ENCODE measurements around the gene SLC30A1. TPM values are rescaled to one million over a fixed set of nuclear protein-coding genes. Genes with fewer than 3 reads are reported as not detected.
"Not testable (repeated sequence)": the region's sequence is repeated elsewhere in the genome, so short reads cannot be mapped to it uniquely, and the experiment has no call there.

Gene SLC30A1
- polyA plus RNA-seq, 1 of the 3 experiments (the other 2 are of a cell fraction), result 6.9 TPM

DNA sequence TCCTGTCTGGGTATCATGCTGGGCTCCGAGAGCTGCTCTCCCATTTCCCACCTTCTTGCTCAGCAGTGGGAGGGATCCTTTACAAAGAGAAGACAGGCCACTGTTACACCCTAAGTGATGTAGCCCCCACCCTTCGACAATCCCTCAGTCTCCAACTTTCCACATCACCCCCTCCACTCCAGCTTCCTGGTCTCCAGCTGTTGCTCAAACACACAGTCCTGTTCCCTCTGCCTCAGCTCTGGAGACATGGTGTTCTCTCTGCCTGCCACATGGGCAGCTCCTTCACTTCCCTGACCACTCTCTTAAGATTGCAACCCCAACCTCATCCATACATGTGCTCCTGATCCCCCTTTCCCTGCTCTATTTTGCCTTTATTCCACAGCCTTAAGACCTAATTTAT lies 37.7 kb downstream of the SLC30A1 start:
- Histone ChIP-seq H3K9me2 (no peaks in the 10 kb centered on the region), H3K4me1 (ENCODE audit: control insufficient read depth in 1 of 2, insufficient read depth in 2 of 2, low read depth in 1 of 2, low read length in 1 of 2) (no peaks in the 10 kb centered on the region), H3K36me3 (replicated peaks in 1 of 2; ENCODE audit: control insufficient read depth in 1 of 2, insufficient read depth in 2 of 2, low read length in 1 of 2) (no peaks in the 10 kb centered on the region), H3K9me3 (no peaks in the 10 kb centered on the region), H3F3A (replicated peaks; ENCODE audit: insufficient read depth) (no peaks in the 10 kb centered on the region), H3K27ac (ENCODE audit: low read depth in 2 of 2, low read length in 1 of 2) (no peak overlapping the region), H3K4me2 (no peak overlapping the region), H3K9ac (no peak overlapping the region), H3K79me2 (ENCODE audit: insufficient read depth) (no peaks in the 10 kb centered on the region), H2AFZ (ENCODE audit: low read depth) (no peak overlapping the region), H4K20me1 (ENCODE audit: insufficient read depth) (no peaks in the 10 kb centered on the region), H3K27me3 (ENCODE audit: insufficient read depth) (no peaks in the 10 kb centered on the region), H3K4me3 (ENCODE audit: low read depth in 2 of 2, low read length in 1 of 2) (no peak overlapping the region)
- POLR2A ChIA-PET, result no interaction called here
- TF ChIP-seq NFIC (IDR thresholded peaks at IDR 0.05; ENCODE audit: borderline replicate concordance) (no peak), MXI1 (IDR thresholded peaks at IDR 0.05; ENCODE audit: low read depth, low read length) (no peak), ELF1 (IDR thresholded peaks at IDR 0.05) (no peak), JUND (IDR thresholded peaks at IDR 0.05) (no peak), RXRA (IDR thresholded peaks at IDR 0.05; ENCODE audit: borderline replicate concordance, low read depth) (no peak), EZH2phosphoT487 (IDR thresholded peaks at IDR 0.05; ENCODE audit: borderline replicate concordance, low read depth) (no peak), YY1 (IDR thresholded peaks at IDR 0.05; ENCODE audit: low read depth) (no peak), TCF12 (IDR thresholded peaks at IDR 0.05) (no peak)
- TF ChIP-seq, protein P1, sequence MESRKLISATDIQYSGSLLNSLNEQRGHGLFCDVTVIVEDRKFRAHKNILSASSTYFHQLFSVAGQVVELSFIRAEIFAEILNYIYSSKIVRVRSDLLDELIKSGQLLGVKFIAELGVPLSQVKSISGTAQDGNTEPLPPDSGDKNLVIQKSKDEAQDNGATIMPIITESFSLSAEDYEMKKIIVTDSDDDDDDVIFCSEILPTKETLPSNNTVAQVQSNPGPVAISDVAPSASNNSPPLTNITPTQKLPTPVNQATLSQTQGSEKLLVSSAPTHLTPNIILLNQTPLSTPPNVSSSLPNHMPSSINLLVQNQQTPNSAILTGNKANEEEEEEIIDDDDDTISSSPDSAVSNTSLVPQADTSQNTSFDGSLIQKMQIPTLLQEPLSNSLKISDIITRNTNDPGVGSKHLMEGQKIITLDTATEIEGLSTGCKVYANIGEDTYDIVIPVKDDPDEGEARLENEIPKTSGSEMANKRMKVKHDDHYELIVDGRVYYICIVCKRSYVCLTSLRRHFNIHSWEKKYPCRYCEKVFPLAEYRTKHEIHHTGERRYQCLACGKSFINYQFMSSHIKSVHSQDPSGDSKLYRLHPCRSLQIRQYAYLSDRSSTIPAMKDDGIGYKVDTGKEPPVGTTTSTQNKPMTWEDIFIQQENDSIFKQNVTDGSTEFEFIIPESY (IDR thresholded peaks at IDR 0.05; ENCODE audit: borderline replicate concordance, low read depth), result no peak
- TF ChIP-seq, protein P2, sequence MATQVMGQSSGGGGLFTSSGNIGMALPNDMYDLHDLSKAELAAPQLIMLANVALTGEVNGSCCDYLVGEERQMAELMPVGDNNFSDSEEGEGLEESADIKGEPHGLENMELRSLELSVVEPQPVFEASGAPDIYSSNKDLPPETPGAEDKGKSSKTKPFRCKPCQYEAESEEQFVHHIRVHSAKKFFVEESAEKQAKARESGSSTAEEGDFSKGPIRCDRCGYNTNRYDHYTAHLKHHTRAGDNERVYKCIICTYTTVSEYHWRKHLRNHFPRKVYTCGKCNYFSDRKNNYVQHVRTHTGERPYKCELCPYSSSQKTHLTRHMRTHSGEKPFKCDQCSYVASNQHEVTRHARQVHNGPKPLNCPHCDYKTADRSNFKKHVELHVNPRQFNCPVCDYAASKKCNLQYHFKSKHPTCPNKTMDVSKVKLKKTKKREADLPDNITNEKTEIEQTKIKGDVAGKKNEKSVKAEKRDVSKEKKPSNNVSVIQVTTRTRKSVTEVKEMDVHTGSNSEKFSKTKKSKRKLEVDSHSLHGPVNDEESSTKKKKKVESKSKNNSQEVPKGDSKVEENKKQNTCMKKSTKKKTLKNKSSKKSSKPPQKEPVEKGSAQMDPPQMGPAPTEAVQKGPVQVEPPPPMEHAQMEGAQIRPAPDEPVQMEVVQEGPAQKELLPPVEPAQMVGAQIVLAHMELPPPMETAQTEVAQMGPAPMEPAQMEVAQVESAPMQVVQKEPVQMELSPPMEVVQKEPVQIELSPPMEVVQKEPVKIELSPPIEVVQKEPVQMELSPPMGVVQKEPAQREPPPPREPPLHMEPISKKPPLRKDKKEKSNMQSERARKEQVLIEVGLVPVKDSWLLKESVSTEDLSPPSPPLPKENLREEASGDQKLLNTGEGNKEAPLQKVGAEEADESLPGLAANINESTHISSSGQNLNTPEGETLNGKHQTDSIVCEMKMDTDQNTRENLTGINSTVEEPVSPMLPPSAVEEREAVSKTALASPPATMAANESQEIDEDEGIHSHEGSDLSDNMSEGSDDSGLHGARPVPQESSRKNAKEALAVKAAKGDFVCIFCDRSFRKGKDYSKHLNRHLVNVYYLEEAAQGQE (IDR thresholded peaks at IDR 0.05; ENCODE audit: low read depth, low read length), result no peak
- WGBS (ENCODE audit: low lambda C conversion rate), result 45% methylated on average over 1 of the region's 2 CpGs
- CTCF ChIA-PET, result interaction anchor here (0.9 to 1.8 kb wide), 4 partner anchors 9 to 113 kb away, joined by 3 to 5 read pairs (median 3); no protein-coding TSS in a partner anchor
- no peak for DNase-seq

DNA sequence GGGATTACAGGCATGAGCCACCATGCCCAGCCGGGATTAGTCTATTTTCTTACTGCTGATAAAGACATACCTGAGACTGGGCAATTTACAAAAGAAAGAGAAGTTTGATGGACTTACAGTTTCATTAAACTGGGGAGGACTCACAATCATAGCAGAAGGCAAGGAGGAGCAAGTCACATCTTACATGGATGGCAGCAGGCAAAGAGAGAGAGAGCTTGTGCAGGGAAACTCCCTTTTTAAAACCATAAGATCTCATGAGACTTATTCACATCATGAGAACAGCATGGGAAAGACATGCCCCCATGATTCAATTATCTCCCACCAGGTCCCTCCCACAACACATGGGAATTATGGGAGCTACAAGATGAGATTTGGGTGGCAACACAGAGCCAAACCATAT lies 38.1 kb downstream of the SLC30A1 start:
- H3K27me3 ChIP-seq (ENCODE audit: insufficient read depth); H3K9ac ChIP-seq; DNase-seq; H3F3A ChIP-seq (replicated peaks; ENCODE audit: insufficient read depth); H3K27ac ChIP-seq (ENCODE audit: low read depth in 2 of 2, low read length in 1 of 2); H3K36me3 ChIP-seq (replicated peaks in 1 of 2; ENCODE audit: control insufficient read depth in 1 of 2, insufficient read depth in 2 of 2, low read length in 1 of 2); H3K4me2 ChIP-seq; H4K20me1 ChIP-seq (ENCODE audit: insufficient read depth); H3K4me3 ChIP-seq (ENCODE audit: low read depth in 2 of 2, low read length in 1 of 2); H3K9me2 ChIP-seq; H3K9me3 ChIP-seq; H3K79me2 ChIP-seq (ENCODE audit: insufficient read depth); H2AFZ ChIP-seq (ENCODE audit: low read depth); H3K4me1 ChIP-seq (ENCODE audit: control insufficient read depth in 1 of 2, insufficient read depth in 2 of 2, low read depth in 1 of 2, low read length in 1 of 2); POLR2A ChIA-PET: not testable (repeated sequence)
- CTCF ChIA-PET, result interaction anchor here (1.3 to 1.8 kb wide), 2 partner anchors 8 to 114 kb away, joined by 3 to 5 read pairs; no protein-coding TSS in a partner anchor
- WGBS (ENCODE audit: low lambda C conversion rate), result 80% methylated on average over 1 of the region's 1 CpG

All from SK-N-SH (cell line).